Prostate gland (tissue), 2 donors: Measurements from ENCODE around the gene PACS1. TPM values are rescaled to one million over a fixed set of nuclear protein-coding genes. Genes with fewer than 3 reads are reported as not detected.

ENCODE experiments used
- DNase-seq: peaks from one replicate; pipeline ENCODE4 v3.0.0-alpha.2; 2019; ENCODE audit warnings: low spot score
- H3K27ac ChIP-seq, 2 donors: fragments of 200-600 bp; sonication (generic); 2 replicates each; pipeline ENCODE4 v1.5.1; 2017 to 2019
- H3K27me3 ChIP-seq: fragments of 200-600 bp; sonication (generic); replicated peaks from 2 replicates; pipeline ENCODE4 v1.5.1; 2019; ENCODE audit not compliant: insufficient read depth
- H3K36me3 ChIP-seq, 2 donors: fragments of 200-600 bp; sonication (generic); 1 replicate in 1 of 2; 2 replicates in 1 of 2; pipeline versions ENCODE4 v1.5.1 to v1.8.1; 2017 to 2019
- H3K4me1 ChIP-seq: fragments of 200-600 bp; sonication (generic); replicated peaks from 2 replicates; pipeline ENCODE4 v1.5.1; 2019
- H3K4me3 ChIP-seq, 2 donors: fragments of 200-600 bp; sonication (generic); 2 replicates each; pipeline ENCODE4 v1.5.1; 2017 to 2019
- H3K9me3 ChIP-seq: fragments of 200-600 bp; sonication (generic); 2 replicates; pipeline ENCODE4 v1.5.1; 2017
- POLR2A ChIP-seq: fragments of 450-650 bp; IDR thresholded peaks from one replicate; pipeline ENCODE4 v1.6.1; 2016; ENCODE audit warnings: antibody characterized with exemption, mild to moderate bottlenecking
- POLR2AphosphoS5 ChIP-seq: sonication (generic); formaldehyde crosslinking; IDR thresholded peaks from one replicate; pipeline ENCODE4 v1.6.1; 2017; ENCODE audit warnings: antibody characterized with exemption
- WGBS: methylation state at CpG from one replicate; pipeline ENCODE4 v1.1.5; 2018; 5-methylcytosine and 5-hydroxymethylcytosine counted together
- intact Hi-C: fragments of 100-400 bp; cut with DNase I; formaldehyde crosslinking; loops from one replicate; pipeline ENCODE4 v1.14.2; 2022
- total RNA-seq, 2 donors: library from RNA; depleted of rRNA; stranded (reverse); fragments of >200 nt; gene quantifications; one replicate each; pipeline ENCODE4 v1.1.0, GENCODE V29; 2016
- TF ChIP-seq, protein P1 (sequence below), 4 experiments: fragments of 200-600 bp in 2 of 4; fragments of 450-650 bp in 2 of 4; sonication (generic) in 2 of 4; IDR thresholded peaks; 1 replicate in 3 of 4; 2 replicates in 1 of 4; pipeline ENCODE4 v1.5.1; 2016 to 2019; ENCODE audit warnings: antibody characterized with exemption in 4 of 4, mild to moderate bottlenecking in 2 of 4, moderate library complexity in 2 of 4

Gene PACS1
- total RNA-seq, 2 donors from 2014 or later: 51.9 to 107 TPM

DNA sequence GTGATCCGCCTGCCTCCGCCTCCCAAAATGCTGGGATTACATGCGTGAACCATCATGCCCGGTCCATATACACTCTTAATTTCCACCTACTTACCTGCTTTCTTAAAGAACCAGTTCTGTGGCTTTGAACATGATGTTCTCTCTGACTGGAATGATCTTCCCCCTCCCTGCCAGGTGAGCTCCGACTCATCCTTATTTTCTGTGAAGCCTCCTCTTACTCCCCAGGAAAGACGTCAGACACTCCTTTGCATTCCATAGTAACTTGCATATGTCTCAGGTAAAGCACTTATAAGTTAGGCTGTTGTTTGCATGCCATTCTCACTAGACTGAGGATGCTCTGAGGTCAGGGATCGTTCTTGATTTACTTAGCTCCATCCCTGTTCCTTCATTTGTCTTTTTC lies 106.6 kb downstream of the PACS1 start:
- Histone ChIP-seq H3K4me1 (peaks cover 4% of the 10 kb centered on the region), H3K36me3 (no peaks in the 10 kb centered on the region), H3K27me3 (no peaks in the 10 kb centered on the region), H3K4me3 (no peak overlapping the region), H3K9me3 (no peaks in the 10 kb centered on the region), H3K27ac (no peak overlapping the region)
- 75% methylated on average over 7 of the region's 7 CpGs for WGBS
- TF ChIP-seq POLR2AphosphoS5 (no peak), POLR2A (no peak)
- TF ChIP-seq, protein P1, sequence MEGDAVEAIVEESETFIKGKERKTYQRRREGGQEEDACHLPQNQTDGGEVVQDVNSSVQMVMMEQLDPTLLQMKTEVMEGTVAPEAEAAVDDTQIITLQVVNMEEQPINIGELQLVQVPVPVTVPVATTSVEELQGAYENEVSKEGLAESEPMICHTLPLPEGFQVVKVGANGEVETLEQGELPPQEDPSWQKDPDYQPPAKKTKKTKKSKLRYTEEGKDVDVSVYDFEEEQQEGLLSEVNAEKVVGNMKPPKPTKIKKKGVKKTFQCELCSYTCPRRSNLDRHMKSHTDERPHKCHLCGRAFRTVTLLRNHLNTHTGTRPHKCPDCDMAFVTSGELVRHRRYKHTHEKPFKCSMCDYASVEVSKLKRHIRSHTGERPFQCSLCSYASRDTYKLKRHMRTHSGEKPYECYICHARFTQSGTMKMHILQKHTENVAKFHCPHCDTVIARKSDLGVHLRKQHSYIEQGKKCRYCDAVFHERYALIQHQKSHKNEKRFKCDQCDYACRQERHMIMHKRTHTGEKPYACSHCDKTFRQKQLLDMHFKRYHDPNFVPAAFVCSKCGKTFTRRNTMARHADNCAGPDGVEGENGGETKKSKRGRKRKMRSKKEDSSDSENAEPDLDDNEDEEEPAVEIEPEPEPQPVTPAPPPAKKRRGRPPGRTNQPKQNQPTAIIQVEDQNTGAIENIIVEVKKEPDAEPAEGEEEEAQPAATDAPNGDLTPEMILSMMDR (IDR thresholded peaks at IDR 0.05): no peak
- DNase-seq: no peak
- intact Hi-C loops: no loop called here

DNA sequence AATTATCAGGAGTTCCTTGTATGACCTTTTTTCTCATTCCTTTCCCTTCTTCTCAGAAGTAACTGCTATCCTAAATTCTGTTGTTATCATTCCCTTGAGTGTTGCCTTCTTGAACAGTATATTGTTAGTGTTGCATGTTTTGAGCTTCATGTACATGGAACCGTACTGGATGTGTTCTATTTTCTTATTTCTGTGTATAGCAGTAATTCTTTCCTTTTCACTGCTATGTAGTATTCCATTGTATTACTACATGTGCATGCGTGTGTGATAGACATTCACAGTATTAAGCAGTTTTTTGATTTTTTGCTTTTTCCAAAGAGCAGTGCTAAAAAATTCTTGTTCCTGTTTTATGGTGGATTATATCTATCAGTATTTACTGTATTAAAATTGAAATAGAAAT lies 108.1 kb downstream of the PACS1 start:
- Histone ChIP-seq H3K4me1 (peaks cover 12% of the 10 kb centered on the region), H3K27ac (no peak overlapping the region), H3K27me3 (no peaks in the 10 kb centered on the region), H3K9me3 (no peaks in the 10 kb centered on the region), H3K4me3 (no peak overlapping the region), H3K36me3 (no peaks in the 10 kb centered on the region)
- intact Hi-C loops: no loop called here
- WGBS: 96% methylated on average over 2 of the region's 2 CpGs
- TF ChIP-seq POLR2A: no peak
- TF ChIP-seq, protein P1 (IDR thresholded peaks at IDR 0.05): no peak
- no peak for TF ChIP-seq POLR2AphosphoS5
- DNase-seq: no peak

DNA sequence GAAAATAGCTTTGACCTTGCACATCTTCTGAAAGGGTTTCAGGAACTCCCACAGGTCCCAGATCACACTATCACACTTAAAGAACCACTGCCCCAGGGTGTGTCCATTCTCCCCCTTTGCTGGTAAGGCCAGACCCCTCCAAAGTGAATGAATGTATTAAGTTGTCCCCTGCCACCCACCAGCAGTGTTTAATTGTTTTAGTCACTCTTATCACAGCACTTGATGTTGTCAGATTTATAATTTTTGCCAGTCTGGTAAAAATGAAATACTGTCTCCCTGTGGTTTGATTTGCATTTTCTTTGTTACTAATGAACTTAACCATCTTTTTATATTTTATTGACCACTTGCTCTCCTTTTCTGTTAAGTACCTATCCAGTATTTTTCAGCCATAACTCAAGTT lies 108.8 kb downstream of the PACS1 start:
- no peak for DNase-seq

DNA sequence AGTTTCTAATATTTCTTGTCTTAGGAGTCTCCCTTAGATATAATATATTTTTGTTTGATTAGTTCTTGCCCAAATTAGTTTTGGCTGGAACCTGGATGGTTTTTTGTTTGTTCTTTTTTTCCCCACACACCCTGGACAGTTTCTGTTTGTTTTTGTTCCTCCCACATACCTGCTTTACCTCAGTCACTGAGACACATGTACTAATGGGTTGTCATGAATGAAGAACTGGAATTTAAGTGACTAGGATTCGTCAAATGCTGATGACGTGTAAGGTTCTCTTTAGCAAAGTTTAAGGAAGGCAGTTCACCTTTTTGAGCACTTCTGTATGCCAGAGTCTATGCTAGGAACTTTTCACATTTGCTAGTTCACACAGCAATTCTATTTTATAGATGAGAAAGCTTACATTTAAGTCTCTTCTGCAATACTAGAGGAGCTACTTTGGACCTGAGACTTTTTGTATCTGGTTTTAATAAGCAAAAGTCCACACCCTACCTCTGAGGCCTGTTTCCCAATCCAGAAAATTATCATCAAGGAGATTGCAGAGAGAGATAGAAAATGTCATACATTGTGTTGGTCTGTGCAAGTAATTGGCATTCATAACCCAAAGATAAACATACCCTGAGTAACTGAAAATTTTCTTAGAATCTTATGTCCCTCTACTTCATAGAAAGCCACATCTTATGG lies 111.7 kb downstream of the PACS1 start:
- no peak overlapping the region for H3K4me3 ChIP-seq
- intact Hi-C loops: no loop called here
- peaks cover 12% of the 10 kb centered on the region for H3K4me1 ChIP-seq
- TF ChIP-seq POLR2AphosphoS5: no peak
- TF ChIP-seq, protein P1 (IDR thresholded peaks at IDR 0.05): no peak
- no peak for TF ChIP-seq POLR2A
- no peak for DNase-seq
- no peaks in the 10 kb centered on the region for H3K27me3 ChIP-seq
- peak overlapping the region; percentile 45 to 48 for H3K27ac ChIP-seq
- 26% methylated on average over 2 of the region's 2 CpGs for WGBS
- no peaks in the 10 kb centered on the region for H3K9me3 ChIP-seq
- no peaks in the 10 kb centered on the region for H3K36me3 ChIP-seq

More for the DNA sequence above, 108.8 kb downstream of the PACS1 start:
- no peak for TF ChIP-seq POLR2A
- no peak for TF ChIP-seq POLR2AphosphoS5
- TF ChIP-seq, protein P1 (IDR thresholded peaks at IDR 0.05): no peak
- H3K4me1 ChIP-seq: peaks cover 12% of the 10 kb centered on the region
- no peaks in the 10 kb centered on the region for H3K9me3 ChIP-seq
- no peak overlapping the region for H3K27ac ChIP-seq
- no peak overlapping the region for H3K4me3 ChIP-seq
- no peaks in the 10 kb centered on the region for H3K27me3 ChIP-seq
- intact Hi-C loops: no loop called here
- no peaks in the 10 kb centered on the region for H3K36me3 ChIP-seq

DNA sequence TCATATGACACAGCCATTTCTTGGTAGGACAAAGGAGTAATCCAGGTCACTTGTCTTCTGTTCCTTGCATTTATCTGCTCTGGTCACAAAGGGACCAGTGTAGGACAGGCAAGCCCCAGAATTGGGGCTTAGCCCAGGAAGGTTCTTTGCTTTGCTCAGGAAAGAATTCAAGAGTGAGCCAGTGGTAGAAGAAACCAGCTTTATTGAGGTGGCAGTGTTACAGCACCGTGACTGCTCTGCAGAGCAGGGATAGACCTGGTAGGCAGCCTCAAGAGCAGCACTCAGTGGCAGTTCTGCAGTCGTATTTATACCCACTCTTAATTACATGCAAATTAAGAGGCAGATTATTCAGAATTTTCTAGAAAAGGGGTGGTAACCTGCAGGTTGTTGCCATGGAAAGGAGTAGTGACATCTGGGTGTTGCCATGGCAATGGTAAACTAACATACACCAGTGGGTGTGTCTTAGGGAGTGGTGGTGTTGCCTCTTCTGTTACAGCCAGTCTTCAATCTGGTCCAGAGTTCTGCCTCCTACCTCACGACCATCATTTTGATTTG lies 113.5 kb downstream of the PACS1 start:
- Histone ChIP-seq H3K4me1 (peaks cover 12% of the 10 kb centered on the region), H3K4me3 (no peak overlapping the region), H3K9me3 (no peaks in the 10 kb centered on the region), H3K27me3 (no peaks in the 10 kb centered on the region), H3K27ac (no peak overlapping the region), H3K36me3 (no peaks in the 10 kb centered on the region)
- TF ChIP-seq POLR2A: no peak
- TF ChIP-seq POLR2AphosphoS5: no peak
- TF ChIP-seq, protein P1 (IDR thresholded peaks at IDR 0.05): no peak
- 72% methylated on average over 3 of the region's 3 CpGs for WGBS
- intact Hi-C loops: no loop called here
- DNase-seq: no peak
